IPS-18c (cell line): ENCODE results near the gene ZBED3.

Experiments
- H3K4me3 ChIP-seq: 2 replicates; pipeline ENCODE4 v1.7.0; 2013; ENCODE audit warnings: low read depth, mild to moderate bottlenecking, low read length, moderate library complexity; ENCODE audit not compliant: insufficient read depth
- H3K9me3 ChIP-seq: one replicate; pipeline ENCODE4 v1.6.1; 2013; ENCODE audit warnings: mild to moderate bottlenecking, low read length, moderate library complexity; ENCODE audit not compliant: control insufficient read depth, insufficient read depth

The ZBED3 gene

GRCh38 chr5:77030097-77031071 lies 56.7 kb downstream of the ZBED3 start, which contains the start of gene AGGF1:
Gene AGGF1, plus strand, starts transcription at chr5:77030404. Its CDS starts 363 bp downstream, at chr5:77030767.
- Histone ChIP-seq H3K4me3 (peak within 1 kb of the TSS; percentile 83), H3K9me3 (peaks cover 14% of the 10 kb centered on the region)

GRCh38 chr5:77029376-77029885 lies 57.7 kb downstream of the ZBED3 start:
- Histone ChIP-seq H3K4me3 (peak overlapping the region; percentile 6; the same call in 1 of the 2 replicates), H3K9me3 (peaks cover 14% of the 10 kb centered on the region)

GRCh38 chr5:77028631-77029375 lies 58.3 kb downstream of the ZBED3 start:
- Histone ChIP-seq H3K4me3 (no peak overlapping the region), H3K9me3 (peaks cover 14% of the 10 kb centered on the region)

GRCh38 chr5:77024490-77024889 lies 62.6 kb downstream of the ZBED3 start:
- H3K9me3 ChIP-seq, result peaks cover 13% of the 10 kb centered on the region

GRCh38 chr5:77022511-77023417 lies 64.3 kb downstream of the ZBED3 start:
- Histone ChIP-seq H3K4me3 (no peak overlapping the region), H3K9me3 (peaks cover 4% of the 10 kb centered on the region)

More at GRCh38 chr5:77024490-77024889, 62.6 kb downstream of the ZBED3 start:
- no peak overlapping the region for H3K4me3 ChIP-seq
